OCI-M2 (cell line): ENCODE data around the gene INIP.
"Not testable (repeated sequence)": the region's sequence is repeated elsewhere in the genome, so short reads cannot be mapped to it uniquely, and the experiment has no call there.

Source experiments
- DNase-seq: peaks from one replicate; lab custom pipeline; 2025; ENCODE audit not compliant: unreplicated experiment; lab: John Stamatoyannopoulos, UW

Gene INIP

GRCh38 chr9:112743216-112743836 is 25.4 kb upstream of the INIP start:
- DNase-seq: no peak

- no peak for DNase-seq
Observed at GRCh38 chr9:112734892-112735291, 17.0 kb upstream of the INIP start.

GRCh38 chr9:112731971-112732370 is 14.1 kb upstream of the INIP start:
- no peak for DNase-seq

- DNase-seq: no peak
Observed at GRCh38 chr9:112728401-112728800, 10.5 kb upstream of the INIP start.

- DNase-seq: no peak
Observed at GRCh38 chr9:112726428-112726827, 8.5 kb upstream of the INIP start.

GRCh38 chr9:112725961-112726360 is 8.0 kb upstream of the INIP start:
- DNase-seq: no peak

- DNase-seq: not testable (repeated sequence)
Observed at GRCh38 chr9:112722749-112723148, 4.8 kb upstream of the INIP start.

GRCh38 chr9:112720113-112720780 is 2.3 kb upstream of the INIP start:
- no peak for DNase-seq

GRCh38 chr9:112719696-112720095 is 1.8 kb upstream of the INIP start:
- DNase-seq: no peak

GRCh38 chr9:112719241-112719691 is 1.3 kb upstream of the INIP start:
- DNase-seq: no peak

- DNase-seq: no peak
Observed at GRCh38 chr9:112712678-112713077, 5.2 kb downstream of the INIP start.

GRCh38 chr9:112711050-112711689 is 6.7 kb downstream of the INIP start:
- DNase-seq: no peak

- no peak for DNase-seq
Observed at GRCh38 chr9:112705768-112706427, 12.0 kb downstream of the INIP start.

- DNase-seq: no peak
Observed at GRCh38 chr9:112703304-112703703, 14.6 kb downstream of the INIP start.

- DNase-seq: no peak
Observed at GRCh38 chr9:112700085-112700484, 17.8 kb downstream of the INIP start.

GRCh38 chr9:112699230-112699629 is 18.7 kb downstream of the INIP start:
- DNase-seq: no peak

- DNase-seq: no peak
Observed at GRCh38 chr9:112696461-112696860, 21.5 kb downstream of the INIP start.

- DNase-seq: no peak
Observed at GRCh38 chr9:112694706-112695555, 23.0 kb downstream of the INIP start.

GRCh38 chr9:112689161-112689740 is 28.7 kb downstream of the INIP start:
- DNase-seq: no peak

- no peak for DNase-seq
Observed at GRCh38 chr9:112680731-112681402, 37.0 kb downstream of the INIP start.
